GM21526 (cell line): ENCODE data around the gene PRKCA.
"Not testable (repeated sequence)": the region's sequence is repeated elsewhere in the genome, so short reads cannot be mapped to it uniquely, and the experiment has no call there.

Experiments
- ATAC-seq: cut with Tn5 transposase; IDR thresholded peaks from one replicate; pipeline ENCODE4 v1.9.1; 2021; ENCODE audit warnings: moderate library complexity; ENCODE audit not compliant: unreplicated experiment, low FRiP score

The PRKCA gene

DNA sequence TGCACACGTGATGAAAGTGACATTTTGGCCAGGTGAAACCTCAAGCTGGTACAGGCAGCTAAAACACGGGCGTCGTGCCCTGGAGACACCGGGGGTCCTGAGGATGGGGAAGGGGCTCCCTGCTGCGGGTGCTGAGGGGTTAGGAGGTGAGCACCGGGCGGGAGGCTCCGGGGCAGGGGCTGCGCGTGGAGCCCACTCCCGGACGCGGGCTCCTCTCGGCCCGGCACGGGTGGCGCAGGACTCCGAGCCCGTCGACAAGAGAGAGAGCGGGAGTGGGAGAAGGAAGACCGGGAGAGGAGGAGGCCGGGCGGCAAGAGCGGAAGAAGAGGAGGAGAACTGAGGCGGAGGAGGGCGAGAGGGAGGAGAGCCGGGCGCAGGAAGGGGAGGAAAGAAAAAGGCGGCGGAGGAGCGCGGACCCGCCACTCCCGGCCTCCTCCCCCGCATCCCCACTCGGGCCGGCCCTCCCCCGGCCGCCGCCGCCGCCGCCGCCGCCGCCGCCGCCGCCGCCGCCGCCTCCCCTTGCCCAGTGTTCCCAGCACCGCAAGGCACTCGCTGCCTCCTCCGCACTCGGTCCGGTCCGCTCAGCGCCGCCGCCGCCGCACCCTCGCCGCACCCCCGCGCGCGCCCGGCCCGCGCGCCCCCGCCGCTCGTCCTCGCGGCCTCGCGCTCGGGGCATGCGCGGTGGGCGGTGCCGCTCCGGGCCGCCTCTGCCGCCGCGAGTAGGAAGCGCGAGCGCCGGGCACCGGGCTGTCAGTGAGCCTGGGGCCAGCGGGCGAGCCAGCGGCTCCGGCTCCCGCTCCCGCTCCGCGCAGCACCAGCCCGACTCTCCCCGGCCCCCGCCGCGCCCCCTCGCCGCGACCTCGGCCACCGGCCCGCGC is at the start of gene PRKCA:
TSS of gene PRKCA (plus strand) at position 750 of the 878 bp plus-strand sequence.
- peak; percentile 75 for ATAC-seq

DNA sequence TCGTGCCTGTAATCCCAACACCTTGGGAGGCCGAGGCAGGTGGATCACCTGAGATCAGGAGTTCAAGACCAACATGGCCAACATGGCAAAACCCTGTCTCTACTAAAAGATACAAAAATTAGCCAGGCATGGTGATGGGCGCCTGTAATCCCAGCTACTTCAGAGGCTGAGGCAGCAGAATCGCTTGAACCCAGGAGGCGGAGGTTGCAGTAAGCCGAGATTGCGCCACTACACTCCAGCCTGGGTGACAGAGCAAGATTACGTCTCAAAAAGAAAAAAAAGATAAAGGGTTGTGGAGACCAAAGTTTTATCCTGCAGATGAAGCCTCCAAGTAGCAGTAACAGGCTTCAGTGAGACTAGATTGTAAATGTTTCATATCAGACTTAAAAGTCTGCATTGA is 49.0 kb upstream of the PRKCA start:
- ATAC-seq, result not testable (repeated sequence)

DNA sequence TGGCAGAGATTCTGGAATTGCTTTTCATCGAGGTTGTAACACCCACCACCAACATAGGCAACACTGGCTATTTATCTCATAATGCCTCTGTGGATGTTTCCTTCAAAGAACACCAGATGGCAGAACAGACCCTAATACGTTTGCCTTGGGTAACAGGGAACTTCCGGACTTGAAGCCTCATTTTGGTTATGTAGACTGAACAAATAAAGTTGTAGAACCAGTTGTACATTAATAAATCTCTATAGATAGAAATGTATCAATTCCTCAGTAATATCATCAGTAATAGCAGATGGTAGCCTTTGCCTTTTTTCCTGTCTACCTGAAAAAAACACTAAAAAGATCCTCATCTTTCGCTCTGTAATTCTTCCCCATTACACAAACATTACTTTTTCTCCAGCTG is 47.3 kb upstream of the PRKCA start:
- ATAC-seq, result no peak

GRCh38 chr17:66255527-66255971 is 46.9 kb upstream of the PRKCA start:
- no peak for ATAC-seq

DNA sequence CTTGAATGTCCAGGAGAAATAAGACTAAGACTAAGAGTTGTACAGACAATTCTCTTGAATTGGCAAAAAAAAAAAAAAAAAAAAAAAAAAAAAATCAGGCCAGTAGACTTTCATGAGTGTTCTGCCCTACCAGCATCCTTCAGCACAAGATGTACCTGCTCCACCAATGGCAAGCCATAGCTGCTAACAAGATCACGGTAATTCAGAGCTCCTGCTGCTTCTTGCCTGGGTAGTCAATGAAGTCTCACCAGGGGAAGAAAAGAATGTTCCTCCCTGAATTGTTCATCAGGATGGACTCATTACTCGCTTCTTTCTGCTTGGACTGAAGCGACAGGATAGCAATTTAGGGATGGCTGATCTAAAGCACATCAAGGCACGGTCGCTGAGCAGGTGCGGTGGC is 42.1 kb upstream of the PRKCA start:
- ATAC-seq, result no peak

DNA sequence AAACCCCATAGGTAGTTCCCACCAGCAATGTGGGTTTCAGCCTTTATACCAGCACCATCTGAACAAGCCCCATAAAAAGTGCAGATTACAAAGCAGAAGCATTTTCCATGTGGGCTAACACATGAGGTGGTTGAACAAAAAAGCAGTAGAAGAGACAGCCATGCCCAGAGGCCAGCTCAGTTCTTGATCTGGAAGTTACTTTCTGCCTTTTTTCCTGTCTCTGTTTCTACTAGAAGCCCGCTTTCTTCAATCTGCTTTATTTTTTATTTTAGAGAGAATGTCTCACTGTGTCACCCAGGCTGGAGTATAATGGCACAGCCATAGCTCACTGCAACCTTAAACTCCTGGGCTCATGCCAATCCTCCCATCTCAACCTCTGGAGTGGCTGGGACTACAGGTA is 41.7 kb upstream of the PRKCA start:
- ATAC-seq, result no peak

DNA sequence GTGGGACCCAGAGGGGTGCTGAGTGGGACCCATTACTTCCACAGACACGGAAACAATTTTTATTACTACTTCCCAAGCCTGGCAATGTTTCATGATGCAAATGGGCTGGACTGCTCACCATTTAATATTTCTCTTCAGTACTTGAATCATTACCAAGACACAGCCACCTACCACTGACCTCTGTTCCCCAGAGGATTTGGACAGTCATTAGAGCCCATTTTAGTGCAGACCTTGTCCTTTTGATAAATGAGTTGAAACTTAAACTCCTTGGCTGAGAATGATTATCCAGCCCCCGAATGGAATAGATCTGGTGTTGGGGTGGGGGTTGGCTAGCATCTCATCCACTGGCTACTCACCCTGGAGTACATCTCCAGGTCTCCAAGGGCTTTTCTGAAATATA is 39.6 kb upstream of the PRKCA start:
- ATAC-seq, result no peak

DNA sequence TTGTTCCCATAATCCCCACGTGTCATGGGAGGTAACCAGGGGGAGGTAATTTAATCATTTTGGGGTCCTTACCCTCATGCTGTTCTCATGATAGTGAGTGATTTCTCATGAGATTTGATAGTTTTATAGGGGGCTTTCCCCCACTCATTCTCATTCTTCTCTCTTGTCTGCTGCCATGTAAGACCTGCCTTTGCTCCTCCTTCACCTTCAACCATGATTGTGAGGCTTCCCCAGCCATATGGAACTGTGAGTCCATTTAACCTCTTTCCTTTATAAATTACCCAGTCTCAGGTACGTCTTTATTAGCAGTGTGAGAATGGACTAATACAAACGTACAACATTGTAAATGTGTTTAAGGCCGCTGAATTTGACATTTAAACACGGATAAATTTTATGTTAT is 37.7 kb upstream of the PRKCA start:
- no peak for ATAC-seq

DNA sequence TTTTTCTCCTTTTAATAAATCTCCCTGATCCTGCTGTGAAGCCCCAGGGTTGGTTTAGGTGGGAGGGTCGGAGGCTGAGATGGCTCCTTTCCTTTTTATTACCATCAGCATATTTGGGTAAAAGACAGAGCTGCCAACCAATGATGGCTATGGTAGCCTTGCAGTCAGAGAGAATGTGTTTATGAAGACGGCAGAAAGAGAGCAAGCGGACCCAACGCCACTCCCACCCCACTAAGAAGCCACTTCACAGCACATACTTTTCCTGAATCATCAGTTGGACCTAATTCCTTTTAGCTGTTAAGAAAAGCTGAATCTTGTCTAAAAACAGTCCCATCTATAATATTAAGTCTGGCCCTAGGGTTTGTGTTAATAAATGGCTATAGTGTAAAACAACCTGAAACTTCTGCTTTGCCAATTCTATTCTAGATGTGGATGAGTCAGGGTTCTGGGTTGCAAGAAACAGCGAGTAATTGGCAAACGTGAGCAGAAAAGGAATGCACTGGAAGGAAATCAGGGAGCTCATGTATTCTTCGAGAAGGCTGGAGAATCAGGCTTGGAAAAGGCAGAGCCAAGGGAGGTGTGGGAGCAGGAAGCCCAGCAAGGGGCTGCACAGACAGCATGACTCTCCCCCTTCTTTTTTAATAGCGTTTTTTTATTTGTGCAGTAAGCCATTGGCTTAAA is 34.0 kb upstream of the PRKCA start:
- no peak for ATAC-seq

GRCh38 chr17:66270106-66270505 is 32.3 kb upstream of the PRKCA start:
- ATAC-seq, result no peak

DNA sequence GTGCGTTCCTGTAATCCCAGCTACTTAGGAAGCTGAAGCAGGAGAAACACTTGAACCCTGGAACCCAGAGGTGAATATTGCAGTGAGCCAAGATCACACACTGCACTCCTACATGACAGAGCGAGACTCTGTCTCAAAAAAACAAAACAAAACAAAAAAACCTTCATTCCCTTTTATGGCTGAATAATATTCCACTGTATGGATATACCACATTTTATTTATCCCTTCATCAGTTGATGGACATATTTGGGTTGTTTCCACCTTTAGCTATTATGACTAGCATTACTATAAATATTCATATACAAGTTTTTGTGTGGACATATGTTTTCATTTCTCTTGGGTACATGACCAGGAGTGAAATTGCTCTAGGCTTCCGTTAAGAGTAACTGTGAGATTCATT is 30.9 kb upstream of the PRKCA start:
- no peak for ATAC-seq

DNA sequence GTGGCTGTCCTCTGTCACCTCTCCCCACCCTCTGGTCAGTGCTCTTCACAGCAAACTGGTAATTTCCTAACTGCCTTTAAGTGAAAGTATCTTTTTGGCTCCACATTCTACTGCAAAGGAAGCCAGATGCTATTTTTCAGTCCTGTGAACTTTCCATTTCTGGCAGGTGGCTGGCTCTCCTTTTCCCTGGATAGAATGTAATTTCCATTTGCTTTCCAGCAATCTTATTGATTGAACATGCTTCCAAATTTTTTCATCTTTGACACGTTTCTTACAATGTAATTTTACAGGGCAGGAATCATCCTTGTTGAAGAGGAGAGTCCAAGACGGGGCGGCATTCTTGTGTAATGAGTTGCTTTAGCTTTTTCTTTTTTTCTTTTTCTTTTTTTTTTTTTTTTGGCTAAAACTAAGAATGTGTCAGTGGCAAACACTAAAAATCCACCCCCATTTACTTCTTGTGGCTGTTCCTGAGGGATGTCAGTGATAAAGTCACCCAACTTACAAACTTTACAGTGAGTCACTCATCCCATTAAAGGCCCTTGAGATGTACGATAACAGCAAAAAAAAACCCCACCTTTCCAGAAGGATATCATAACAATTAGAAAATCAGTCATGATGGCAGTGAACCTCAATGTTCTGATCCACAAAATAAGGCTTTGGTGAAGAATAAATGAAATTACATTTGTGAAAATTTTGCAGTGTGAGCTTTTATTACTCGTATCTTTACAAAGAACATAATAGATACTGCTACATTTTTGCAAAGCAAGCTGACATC is 29.4 kb upstream of the PRKCA start:
- no peak for ATAC-seq

GRCh38 chr17:66273586-66273848 is 28.9 kb upstream of the PRKCA start:
- ATAC-seq, result no peak

- ATAC-seq, result no peak
Measured at GRCh38 chr17:66275651-66276050, 26.8 kb upstream of the PRKCA start.

GRCh38 chr17:66276328-66276937 is 26.0 kb upstream of the PRKCA start:
- ATAC-seq, result no peak

DNA sequence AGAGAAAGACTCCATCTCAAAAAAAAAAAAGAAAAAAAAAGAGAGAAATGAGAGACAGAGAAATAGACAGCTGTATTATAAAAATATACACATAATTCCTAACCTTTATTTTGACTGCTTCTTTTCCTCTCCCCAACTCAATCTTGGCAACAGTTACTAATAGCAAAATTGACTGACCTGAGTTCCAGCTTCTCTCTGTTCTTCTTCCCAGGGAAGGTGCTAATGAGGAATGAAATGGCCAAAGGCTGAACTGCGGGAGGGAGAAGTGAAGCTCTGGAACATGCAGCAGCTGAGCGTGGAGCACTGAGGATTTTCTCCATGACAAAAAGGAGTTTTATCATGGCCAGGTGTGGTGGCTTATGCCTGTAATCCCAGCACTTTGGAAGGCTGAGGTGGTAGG is 25.2 kb upstream of the PRKCA start:
- no peak for ATAC-seq

DNA sequence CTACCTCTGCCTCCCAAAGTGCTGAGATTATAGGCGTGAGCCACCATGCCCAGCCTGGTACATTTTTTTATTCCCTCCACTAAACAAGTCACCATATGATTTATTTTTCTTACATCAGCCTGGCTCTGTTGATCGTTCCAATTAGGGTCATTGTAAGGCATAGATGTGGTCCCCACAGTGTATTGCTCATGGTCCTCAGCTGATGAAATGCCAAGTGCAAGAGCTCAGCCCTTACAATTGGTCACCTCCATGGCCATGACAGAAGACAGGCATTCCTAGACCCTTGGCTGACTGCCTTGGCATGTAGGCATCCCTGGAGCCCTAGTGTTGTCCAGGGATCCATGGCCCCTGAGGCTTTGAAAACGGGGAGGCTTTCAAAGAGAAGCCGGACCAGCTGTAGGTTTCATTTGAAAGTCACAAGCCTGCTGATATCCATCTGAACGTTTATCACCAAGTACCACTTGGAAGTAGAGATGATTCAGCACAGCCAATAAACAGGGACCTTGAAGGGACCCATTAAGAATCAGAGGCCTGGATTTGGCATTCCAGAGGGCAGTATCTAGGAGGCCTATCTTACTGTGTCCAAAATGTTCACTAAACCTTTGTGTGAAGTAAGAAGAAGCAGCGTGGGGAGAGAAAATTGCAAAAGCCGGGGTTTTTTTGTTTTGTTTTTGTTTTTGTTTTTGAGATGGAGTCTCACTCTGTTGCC is 20.6 kb upstream of the PRKCA start:
- ATAC-seq, result no peak

GRCh38 chr17:66283296-66283934 is 19.0 kb upstream of the PRKCA start:
- ATAC-seq, result no peak

DNA sequence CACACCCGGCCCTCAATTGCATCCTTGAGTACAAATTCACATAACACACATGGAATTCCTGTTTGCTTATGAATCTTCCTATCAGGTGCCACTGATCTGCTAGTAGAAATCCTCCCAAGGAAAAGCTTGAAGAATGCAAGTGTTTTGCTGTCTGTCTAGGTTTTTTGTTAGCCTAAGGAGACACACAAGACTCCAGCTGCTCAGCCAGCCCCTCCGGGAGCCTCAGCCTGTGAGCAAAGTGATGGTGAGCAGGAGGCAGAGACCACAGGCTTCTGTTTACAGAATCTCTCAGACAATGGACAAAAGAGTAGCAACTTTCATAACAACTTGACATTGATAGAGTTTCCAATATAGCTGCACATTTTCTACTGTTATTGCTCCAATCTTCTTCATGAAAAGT is 18.4 kb upstream of the PRKCA start:
- ATAC-seq, result no peak

GRCh38 chr17:66285149-66285548 is 17.3 kb upstream of the PRKCA start:
- ATAC-seq, result no peak
